ENCODE data around the gene GPR26.
"Not testable (repeated sequence)": the region's sequence is repeated elsewhere in the genome, so short reads cannot be mapped to it uniquely, and the experiment has no call there.

The GPR26 gene

DNA sequence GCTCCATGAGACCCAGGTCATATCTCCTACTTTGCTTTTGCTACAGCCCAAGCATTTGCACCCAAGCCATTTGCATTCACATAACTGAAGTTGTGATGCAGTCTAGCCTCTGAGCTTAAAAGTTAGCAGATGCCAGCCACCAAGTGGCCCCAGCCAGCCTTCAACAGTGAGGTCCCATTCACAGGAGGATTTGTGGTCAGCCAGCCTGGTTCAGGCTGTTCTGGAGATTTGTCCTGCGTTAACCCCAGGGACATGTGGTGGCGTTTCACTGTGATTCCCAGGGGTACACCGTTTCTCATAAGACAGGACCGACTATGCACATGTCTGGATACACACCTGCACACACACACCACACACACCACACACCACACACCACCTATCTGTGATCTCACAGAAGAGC lies 51.2 kb downstream of the GPR26 start:
- FAIRE-seq, result no peak

DNA sequence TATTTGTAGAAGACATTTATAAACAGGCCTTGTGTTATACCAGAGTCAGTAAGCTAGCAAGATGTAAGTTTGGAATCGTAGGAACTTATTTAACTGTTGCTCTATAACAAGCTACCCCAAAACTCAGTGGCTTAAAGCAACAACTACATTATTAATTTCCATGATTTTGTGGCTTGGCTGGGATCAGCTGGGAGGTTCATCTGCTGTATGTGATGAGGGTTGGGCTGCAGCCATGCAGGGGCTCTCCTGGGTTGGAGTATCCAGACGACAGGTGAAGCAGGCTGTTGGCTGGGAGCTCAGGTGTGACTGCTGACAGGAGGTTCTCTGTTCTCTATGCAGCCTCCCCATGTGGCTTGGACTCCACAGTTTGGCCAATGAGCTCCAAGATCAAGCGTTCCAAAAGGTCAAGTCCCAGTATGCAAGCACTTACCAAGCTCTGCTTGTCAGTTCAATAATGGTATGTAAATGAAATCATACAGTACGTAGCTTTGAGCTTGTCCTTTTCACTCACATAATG lies 52.4 kb downstream of the GPR26 start:
- FAIRE-seq, result no peak

GRCh38 chr10:123720536-123720935 lies 54.4 kb downstream of the GPR26 start:
- FAIRE-seq, result no peak

GRCh38 chr10:123721441-123722049 lies 55.4 kb downstream of the GPR26 start:
- FAIRE-seq, result no peak

- no peak for FAIRE-seq
Measured at GRCh38 chr10:123722351-123722750, 56.2 kb downstream of the GPR26 start.

GRCh38 chr10:123724747-123725146 lies 58.6 kb downstream of the GPR26 start:
- FAIRE-seq, result no peak

GRCh38 chr10:123726381-123726780 lies 60.2 kb downstream of the GPR26 start:
- FAIRE-seq, result no peak

DNA sequence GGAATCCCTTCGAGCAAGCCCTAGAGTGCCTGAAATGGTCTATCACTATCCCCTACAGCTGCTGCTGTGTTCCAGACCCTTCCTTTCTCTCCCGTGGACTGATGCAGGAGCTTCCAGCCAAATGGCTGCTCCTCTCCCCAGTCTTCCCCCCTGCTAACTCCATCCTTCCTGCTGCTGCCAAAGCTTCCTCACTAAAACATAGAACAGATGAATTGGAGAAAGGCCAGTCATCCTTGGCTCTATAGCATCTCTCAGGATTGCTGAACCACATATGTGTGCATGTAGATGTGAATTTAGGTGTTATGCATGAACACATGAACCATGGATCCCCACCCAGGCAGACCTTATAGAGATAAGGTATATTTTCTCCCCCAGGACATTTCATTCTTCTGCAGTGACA lies 60.7 kb downstream of the GPR26 start:
- no peak for FAIRE-seq

GRCh38 chr10:123729523-123729922 lies 63.4 kb downstream of the GPR26 start:
- FAIRE-seq, result no peak

- FAIRE-seq, result not testable (repeated sequence)
Measured at GRCh38 chr10:123736917-123737316, 70.8 kb downstream of the GPR26 start.

- FAIRE-seq, result no peak
Measured at GRCh38 chr10:123741146-123741545, 75.0 kb downstream of the GPR26 start.

- FAIRE-seq, result no peak
Measured at GRCh38 chr10:123741711-123742110, 75.6 kb downstream of the GPR26 start.

DNA sequence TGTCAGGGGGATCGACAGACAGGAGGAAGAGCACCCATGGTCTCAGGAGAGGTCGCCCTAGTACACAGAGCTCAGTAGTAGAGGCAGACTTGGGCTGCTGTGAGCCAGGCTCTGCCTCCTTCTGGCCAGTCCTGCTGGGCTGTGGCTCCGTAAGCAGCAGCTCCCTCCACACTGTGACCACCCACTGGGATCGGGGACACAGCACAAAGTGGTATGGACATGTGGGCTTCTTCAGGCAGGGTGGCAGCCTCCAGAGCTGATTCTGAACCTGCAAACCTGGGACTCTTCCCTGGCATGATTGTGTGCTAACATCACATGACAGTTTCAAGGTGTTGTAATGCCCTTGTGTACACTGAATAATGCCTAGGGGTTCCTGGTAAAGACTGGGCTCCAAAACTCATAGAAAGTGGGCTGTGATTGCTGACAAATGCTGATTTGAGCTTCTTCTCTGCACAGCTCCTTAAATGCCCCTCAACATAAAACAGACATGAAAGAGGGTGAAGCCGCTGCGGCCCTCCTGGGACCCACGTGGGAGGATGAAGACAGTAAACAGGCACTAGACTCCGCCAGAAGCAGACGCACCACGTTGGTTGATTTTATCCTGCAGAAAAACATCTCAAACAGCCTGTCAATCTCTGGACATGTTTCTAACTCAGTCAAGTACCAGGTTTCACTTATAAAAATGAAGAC lies 76.7 kb downstream of the GPR26 start:
- no peak for FAIRE-seq

GRCh38 chr10:123743441-123744223 lies 77.5 kb downstream of the GPR26 start:
- FAIRE-seq, result no peak

DNA sequence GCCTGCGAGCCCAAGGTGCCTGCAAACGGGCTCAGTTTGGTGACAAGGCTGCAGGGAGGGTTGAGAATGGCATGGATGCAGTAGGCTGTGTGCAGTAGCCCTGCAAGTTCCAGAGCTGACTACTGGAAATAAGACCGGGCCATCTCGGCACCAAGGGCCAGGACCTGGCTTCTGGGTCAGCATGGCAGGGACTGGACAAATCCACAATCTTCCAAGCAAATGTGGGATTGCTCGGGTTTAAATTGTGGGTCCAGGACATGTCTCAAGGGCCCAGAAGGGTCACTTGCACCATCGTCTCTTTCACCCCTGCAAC lies 78.0 kb downstream of the GPR26 start:
- no peak for FAIRE-seq

All from colon (tissue), 2 donors.